OCI-LY7 (cell line): ENCODE data around the gene TBCCD1.

Experiments used
- EZH2phosphoT487 ChIP-seq: fragments of 200-600 bp; sonication (generic); IDR thresholded peaks from 2 replicates; pipeline ENCODE4 v1.6.1; 2018; ENCODE audit warnings: low read depth, borderline replicate concordance, mild to moderate bottlenecking, mixed run types, antibody characterized with exemption, low read length, moderate library complexity, mixed read lengths
- TF ChIP-seq, protein P1 (sequence below): fragments of 200-600 bp; sonication (generic); conservative IDR thresholded peaks from 2 replicates; pipeline ENCODE4 v1.5.1; 2014; ENCODE audit warnings: mild to moderate bottlenecking, antibody characterized with exemption, low read length, moderate library complexity, mixed read lengths

DNA sequence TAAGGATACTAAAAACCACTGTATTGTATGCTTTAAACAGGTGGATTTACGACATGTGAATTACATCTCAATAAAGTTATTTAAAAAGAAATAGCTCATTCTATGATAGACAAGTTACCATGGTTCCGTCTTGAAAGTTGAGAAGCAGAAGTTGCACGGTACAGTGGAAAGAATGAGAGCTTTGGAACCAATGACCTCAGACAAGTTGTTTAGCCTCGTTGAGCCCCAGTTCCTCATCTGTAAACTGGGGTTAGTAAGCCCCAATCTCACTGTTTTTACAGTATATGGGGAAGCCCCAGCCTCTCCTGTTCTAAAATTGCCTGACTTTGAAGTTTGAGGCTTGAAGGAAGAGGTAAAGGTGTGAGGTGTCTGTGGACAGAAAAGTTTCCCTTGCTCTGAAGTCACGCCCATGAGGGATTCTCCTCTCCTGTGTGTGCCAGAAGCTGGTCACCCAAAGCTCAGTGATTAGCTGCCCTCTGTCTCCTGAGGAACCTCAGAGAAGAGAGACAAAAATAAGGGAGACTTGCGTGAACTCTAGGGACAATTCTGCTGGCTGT lies 32.9 kb downstream of the TBCCD1 start:
- TF ChIP-seq, protein P1, sequence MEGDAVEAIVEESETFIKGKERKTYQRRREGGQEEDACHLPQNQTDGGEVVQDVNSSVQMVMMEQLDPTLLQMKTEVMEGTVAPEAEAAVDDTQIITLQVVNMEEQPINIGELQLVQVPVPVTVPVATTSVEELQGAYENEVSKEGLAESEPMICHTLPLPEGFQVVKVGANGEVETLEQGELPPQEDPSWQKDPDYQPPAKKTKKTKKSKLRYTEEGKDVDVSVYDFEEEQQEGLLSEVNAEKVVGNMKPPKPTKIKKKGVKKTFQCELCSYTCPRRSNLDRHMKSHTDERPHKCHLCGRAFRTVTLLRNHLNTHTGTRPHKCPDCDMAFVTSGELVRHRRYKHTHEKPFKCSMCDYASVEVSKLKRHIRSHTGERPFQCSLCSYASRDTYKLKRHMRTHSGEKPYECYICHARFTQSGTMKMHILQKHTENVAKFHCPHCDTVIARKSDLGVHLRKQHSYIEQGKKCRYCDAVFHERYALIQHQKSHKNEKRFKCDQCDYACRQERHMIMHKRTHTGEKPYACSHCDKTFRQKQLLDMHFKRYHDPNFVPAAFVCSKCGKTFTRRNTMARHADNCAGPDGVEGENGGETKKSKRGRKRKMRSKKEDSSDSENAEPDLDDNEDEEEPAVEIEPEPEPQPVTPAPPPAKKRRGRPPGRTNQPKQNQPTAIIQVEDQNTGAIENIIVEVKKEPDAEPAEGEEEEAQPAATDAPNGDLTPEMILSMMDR = no peak
- no peak for TF ChIP-seq EZH2phosphoT487
